Measurements from ENCODE around the gene HSPB1.

DNA sequence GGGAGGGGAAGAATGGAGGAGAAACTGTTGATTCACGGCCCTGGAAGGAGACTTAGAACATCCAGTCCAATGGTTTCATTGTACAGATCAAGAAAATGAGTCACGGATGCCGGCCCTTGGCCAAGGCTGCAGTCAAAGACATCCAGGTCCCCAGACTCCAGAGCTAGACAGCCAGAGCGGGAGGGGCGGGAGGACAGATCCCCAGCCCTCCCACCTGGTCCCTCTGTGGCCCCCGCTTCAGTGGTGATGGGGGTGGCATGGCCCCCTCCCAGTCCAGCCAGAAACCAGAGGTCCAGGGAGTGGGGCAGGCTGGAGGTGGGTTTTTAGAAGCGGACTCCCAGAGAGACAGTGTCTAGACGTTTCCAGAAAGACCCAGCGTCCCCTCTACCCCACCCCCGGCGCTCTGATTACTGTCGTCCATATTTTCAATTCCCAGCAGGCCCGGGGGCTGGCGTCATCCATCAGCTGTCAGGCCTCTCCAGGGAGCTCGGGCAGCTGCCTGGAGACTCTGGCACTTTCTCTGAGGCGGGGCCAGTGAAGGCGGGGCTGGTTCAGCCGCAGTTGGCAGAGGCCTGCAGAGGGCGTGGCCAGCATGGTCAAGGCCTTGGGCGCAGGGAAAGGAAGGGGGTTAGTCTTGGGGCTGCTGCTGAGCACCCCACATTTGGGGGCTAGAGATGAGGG is 8.0 kb upstream of the HSPB1 start:
- TF ChIP-seq, protein P1, sequence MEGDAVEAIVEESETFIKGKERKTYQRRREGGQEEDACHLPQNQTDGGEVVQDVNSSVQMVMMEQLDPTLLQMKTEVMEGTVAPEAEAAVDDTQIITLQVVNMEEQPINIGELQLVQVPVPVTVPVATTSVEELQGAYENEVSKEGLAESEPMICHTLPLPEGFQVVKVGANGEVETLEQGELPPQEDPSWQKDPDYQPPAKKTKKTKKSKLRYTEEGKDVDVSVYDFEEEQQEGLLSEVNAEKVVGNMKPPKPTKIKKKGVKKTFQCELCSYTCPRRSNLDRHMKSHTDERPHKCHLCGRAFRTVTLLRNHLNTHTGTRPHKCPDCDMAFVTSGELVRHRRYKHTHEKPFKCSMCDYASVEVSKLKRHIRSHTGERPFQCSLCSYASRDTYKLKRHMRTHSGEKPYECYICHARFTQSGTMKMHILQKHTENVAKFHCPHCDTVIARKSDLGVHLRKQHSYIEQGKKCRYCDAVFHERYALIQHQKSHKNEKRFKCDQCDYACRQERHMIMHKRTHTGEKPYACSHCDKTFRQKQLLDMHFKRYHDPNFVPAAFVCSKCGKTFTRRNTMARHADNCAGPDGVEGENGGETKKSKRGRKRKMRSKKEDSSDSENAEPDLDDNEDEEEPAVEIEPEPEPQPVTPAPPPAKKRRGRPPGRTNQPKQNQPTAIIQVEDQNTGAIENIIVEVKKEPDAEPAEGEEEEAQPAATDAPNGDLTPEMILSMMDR (IDR thresholded peaks at IDR 0.05; ENCODE audit: borderline replicate concordance, extremely low read depth, low read length, poor library complexity, severe bottlenecking) = no peak
- TF ChIP-seq EZH2 (IDR thresholded peaks at IDR 0.05; ENCODE audit: borderline replicate concordance, low read depth, low read length, severe bottlenecking) = no peak

All from DND-41 (cell line).